Nephron (organoid): ENCODE results near the gene TRAK1.
A peak's percentile ranks its signal among the peaks of the same experiment; 100 is the strongest.

Experiments
- H3K27ac Mint-ChIP-seq, 3 experiments: 2 replicates each; pipeline ENCODE4 v1.8.0; 2020; ENCODE audit warnings: mixed read lengths in 3 of 3, mild to moderate bottlenecking in 2 of 3, moderate library complexity in 1 of 3
- H3K27me3 Mint-ChIP-seq: 2 replicates; pipeline ENCODE4 v1.8.0; 2021; ENCODE audit warnings: low read depth, mild to moderate bottlenecking, moderate library complexity, mixed read lengths
- H3K36me3 Mint-ChIP-seq: 2 replicates; pipeline ENCODE4 v1.8.0; 2020; ENCODE audit warnings: low read depth, mixed read lengths
- H3K4me1 Mint-ChIP-seq: 2 replicates; pipeline ENCODE4 v1.8.0; 2020; ENCODE audit warnings: mixed read lengths
- H3K4me3 Mint-ChIP-seq, 3 experiments: 2 replicates each; pipeline ENCODE4 v1.8.0; 2020; ENCODE audit warnings: mild to moderate bottlenecking in 3 of 3, mixed read lengths in 3 of 3, moderate library complexity in 2 of 3
- H3K9me3 Mint-ChIP-seq: 2 replicates; pipeline ENCODE4 v1.8.0; 2020; ENCODE audit warnings: mixed read lengths
- CTCF ChIP-seq, 3 experiments: fragments of 200-600 bp; sonication (generic); IDR thresholded peaks; one replicate each; pipeline ENCODE4 v1.5.0; 2021; ENCODE audit warnings: antibody characterized with exemption in 3 of 3; ENCODE audit not compliant: unreplicated experiment in 3 of 3

The TRAK1 gene

GRCh38 chr3:42187936-42188335 lies 96.8 kb downstream of the TRAK1 start:
- H3K4me1 Mint-ChIP-seq = peaks cover 12% of the 10 kb centered on the region
- H3K4me3 Mint-ChIP-seq = no peak overlapping the region
- H3K27me3 Mint-ChIP-seq = no peaks in the 10 kb centered on the region
- TF ChIP-seq CTCF (IDR thresholded peaks at IDR 0.05; ENCODE audit: unreplicated experiment in 3 of 3) = no peak
- H3K9me3 Mint-ChIP-seq = no peaks in the 10 kb centered on the region
- no peak overlapping the region for H3K27ac Mint-ChIP-seq
- peaks cover 27% of the 10 kb centered on the region for H3K36me3 Mint-ChIP-seq

- no peak for TF ChIP-seq CTCF (IDR thresholded peaks at IDR 0.05; ENCODE audit: unreplicated experiment in 3 of 3)
- no peak overlapping the region for H3K27ac Mint-ChIP-seq
- no peaks in the 10 kb centered on the region for H3K9me3 Mint-ChIP-seq
- H3K4me3 Mint-ChIP-seq = no peak overlapping the region
- H3K36me3 Mint-ChIP-seq = peaks cover 27% of the 10 kb centered on the region
- H3K27me3 Mint-ChIP-seq = no peaks in the 10 kb centered on the region
- peaks cover 12% of the 10 kb centered on the region for H3K4me1 Mint-ChIP-seq
Observed at GRCh38 chr3:42188376-42188775, 97.2 kb downstream of the TRAK1 start.

DNA sequence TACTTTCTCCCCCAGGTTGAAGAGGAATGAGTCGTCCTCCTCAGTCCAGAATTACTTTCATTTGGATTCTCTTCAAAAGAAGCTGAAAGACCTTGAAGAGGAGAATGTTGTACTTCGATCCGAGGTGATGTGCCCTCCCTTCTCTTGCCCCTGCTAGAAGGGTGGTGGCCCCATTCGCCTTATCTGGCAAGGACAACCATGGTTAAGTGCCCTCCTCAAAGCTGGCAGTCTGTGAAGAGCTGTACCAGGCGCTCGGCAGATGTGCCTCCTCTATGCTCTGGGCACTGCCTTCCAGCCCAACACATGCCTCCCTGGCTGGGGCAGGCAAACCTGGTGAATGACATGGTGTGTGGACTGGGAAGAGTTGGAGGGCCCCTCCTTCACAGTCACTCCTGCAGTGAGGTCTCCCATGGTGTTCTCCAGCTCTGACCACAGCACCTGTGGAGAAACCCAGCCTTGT lies 97.9 kb downstream of the TRAK1 start:
- Mint-ChIP-seq H3K4me1 (peaks cover 6% of the 10 kb centered on the region), H3K27ac (no peak overlapping the region), H3K27me3 (no peaks in the 10 kb centered on the region), H3K9me3 (no peaks in the 10 kb centered on the region), H3K36me3 (peaks cover 27% of the 10 kb centered on the region), H3K4me3 (no peak overlapping the region)
- no peak for TF ChIP-seq CTCF (IDR thresholded peaks at IDR 0.05; ENCODE audit: unreplicated experiment in 3 of 3)

DNA sequence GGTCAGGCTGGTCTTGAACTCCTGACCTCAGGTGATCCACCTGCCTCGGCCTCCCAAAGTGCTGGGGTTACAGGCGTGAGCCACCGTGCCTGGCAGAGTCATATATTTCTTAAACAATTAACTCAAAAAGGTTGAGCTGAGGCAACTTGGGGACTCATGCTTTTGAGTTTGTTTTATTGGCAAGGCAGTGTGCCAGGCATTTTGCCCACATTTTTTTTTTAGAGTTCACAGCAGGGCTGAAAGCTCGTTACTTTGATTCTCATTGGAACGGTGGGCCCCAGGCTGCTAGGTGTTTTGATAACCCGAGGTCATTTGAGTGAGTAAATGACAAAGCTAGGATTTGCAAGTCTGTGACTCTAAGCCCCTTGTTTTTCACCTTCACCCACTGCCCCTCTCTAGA lies 98.6 kb downstream of the TRAK1 start:
- no peaks in the 10 kb centered on the region for H3K27me3 Mint-ChIP-seq
- H3K9me3 Mint-ChIP-seq = no peaks in the 10 kb centered on the region
- peaks cover 27% of the 10 kb centered on the region for H3K36me3 Mint-ChIP-seq
- H3K27ac Mint-ChIP-seq = no peak overlapping the region
- H3K4me3 Mint-ChIP-seq = no peak overlapping the region
- TF ChIP-seq CTCF (IDR thresholded peaks at IDR 0.05; ENCODE audit: unreplicated experiment in 3 of 3) = no peak
- H3K4me1 Mint-ChIP-seq = no peaks in the 10 kb centered on the region

DNA sequence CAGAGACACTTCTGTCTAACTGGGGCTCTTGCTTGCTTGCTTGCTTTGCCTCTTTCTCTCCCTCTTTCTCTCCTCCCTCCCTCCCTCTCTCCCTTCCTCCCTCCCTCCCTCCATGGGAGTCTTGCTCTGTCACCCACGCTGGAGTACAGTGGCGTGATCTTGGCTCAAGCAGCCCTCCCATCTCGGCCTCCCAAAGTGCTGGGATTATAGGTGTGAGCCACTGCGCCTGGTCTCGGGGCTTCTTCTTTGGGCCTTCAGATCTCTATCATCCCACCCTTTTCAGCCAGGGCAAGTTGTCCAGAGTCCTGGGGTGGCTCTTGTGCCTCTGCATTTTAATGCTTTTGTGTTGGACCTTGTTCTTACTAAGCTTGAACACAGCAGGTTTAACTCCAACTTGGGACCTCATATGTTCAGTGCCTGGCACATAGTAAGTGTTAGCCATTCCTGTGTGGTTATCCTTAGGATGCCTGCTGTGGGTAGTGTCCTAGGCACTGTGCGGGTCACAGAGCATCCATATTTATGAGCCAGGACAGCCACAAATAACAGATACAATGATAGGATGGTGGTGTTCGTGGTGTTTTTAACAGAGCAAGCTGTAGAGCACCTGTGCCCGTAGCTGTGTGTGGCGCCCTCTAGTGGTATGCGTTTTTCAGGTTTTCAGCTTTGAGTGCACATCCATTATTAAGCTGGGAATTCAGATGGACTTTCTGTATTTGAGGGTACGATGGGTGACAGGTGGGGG lies 99.7 kb downstream of the TRAK1 start:
- peak; percentile 76 to 87 (median 76) for TF ChIP-seq CTCF (IDR thresholded peaks at IDR 0.05; ENCODE audit: unreplicated experiment in 3 of 3)
- Mint-ChIP-seq H3K9me3 (no peaks in the 10 kb centered on the region), H3K27me3 (no peaks in the 10 kb centered on the region), H3K27ac (peak overlapping the region in 1 of 3 experiments; percentile 33), H3K36me3 (peaks cover 34% of the 10 kb centered on the region), H3K4me1 (no peaks in the 10 kb centered on the region), H3K4me3 (no peak overlapping the region)

GRCh38 chr3:42191443-42191747 lies 100.2 kb downstream of the TRAK1 start:
- Mint-ChIP-seq H3K4me3 (no peak overlapping the region), H3K9me3 (no peaks in the 10 kb centered on the region), H3K36me3 (peaks cover 38% of the 10 kb centered on the region), H3K27ac (peak overlapping the region in 1 of 3 experiments; percentile 33), H3K4me1 (no peaks in the 10 kb centered on the region), H3K27me3 (no peaks in the 10 kb centered on the region)
- TF ChIP-seq CTCF (IDR thresholded peaks at IDR 0.05; ENCODE audit: unreplicated experiment in 3 of 3) = no peak
